ENCODE data around the gene GTF2F1.

GTF2F1 gene

GRCh38 chr19:6425732-6426620 is 33.0 kb upstream of the GTF2F1 start:
- Histone ChIP-seq H3K4me1 (ENCODE audit: control insufficient read depth in 1 of 2, insufficient read depth in 1 of 2, low read depth in 1 of 2, low read length in 1 of 2) (peaks cover 24% of the 10 kb centered on the region in 2 experiments), H3K27me3 (no peaks in the 10 kb centered on the region), H3K4me3 (ENCODE audit: low read depth in 1 of 2, low read length in 1 of 2) (peak overlapping the region; percentile 68 to 69), H3K9me3 (no peaks in the 10 kb centered on the region), H3K27ac (peak overlapping the region; percentile 82), H3K36me3 (peaks cover 3% of the 10 kb centered on the region)
- no peak for TF ChIP-seq CTCF (IDR thresholded peaks at IDR 0.05)

DNA sequence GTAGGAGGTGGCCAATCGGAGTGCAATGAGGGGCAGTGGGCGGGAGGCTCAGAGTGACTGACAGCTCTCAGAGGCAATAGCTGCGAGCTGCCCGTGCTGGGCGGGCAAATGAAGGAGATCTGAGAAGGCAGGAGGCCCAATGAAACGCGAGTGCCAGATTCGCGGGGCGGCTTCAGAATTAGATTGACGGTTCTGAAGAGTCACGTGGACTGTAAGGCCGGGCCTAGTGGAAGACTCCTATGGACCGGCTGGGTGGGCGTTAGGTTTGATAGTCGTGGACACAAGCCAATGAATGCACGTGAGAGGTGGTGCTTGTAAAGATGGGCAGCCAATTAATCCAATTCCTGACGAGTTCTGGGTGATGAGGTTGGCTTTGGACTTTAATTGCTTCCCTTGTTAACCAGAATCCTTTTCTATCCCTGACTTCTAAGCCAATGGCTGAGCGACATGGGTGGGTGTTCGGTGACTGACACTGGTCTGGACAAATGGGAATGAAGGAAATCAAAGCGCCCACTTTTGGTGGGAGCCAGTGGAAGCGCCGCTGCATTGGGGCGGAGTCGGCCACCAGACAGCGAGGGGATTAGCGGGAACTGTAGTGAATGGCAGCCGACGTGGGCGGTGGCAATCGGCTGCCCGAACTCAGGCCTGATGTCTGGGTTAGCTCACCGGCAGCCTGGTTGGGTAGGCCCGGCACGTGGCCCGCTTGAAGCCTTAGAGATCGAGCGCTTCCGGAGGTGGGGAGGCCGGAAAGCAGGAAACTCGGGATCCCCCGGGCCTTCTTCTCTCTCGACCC is 32.2 kb upstream of the GTF2F1 start:
- Histone ChIP-seq H3K4me3 (ENCODE audit: low read depth in 1 of 2, low read length in 1 of 2) (peak overlapping the region; percentile 68 to 69), H3K27ac (peak overlapping the region; percentile 82), H3K4me1 (ENCODE audit: control insufficient read depth in 1 of 2, insufficient read depth in 1 of 2, low read depth in 1 of 2, low read length in 1 of 2) (peaks cover 24% of the 10 kb centered on the region in 2 experiments), H3K36me3 (peaks cover 12% of the 10 kb centered on the region), H3K27me3 (no peaks in the 10 kb centered on the region), H3K9me3 (no peaks in the 10 kb centered on the region)
- no peak for TF ChIP-seq CTCF (IDR thresholded peaks at IDR 0.05)

GRCh38 chr19:6424195-6424938 is 31.4 kb upstream of the GTF2F1 start, which contains the start of gene KHSRP:
TSS of gene KHSRP (minus strand) at chr19:6424811. CDS start at chr19:6424701, 110 bp downstream.
- H3K4me3 ChIP-seq (ENCODE audit: low read depth in 1 of 2, low read length in 1 of 2) = peak within 1 kb of the TSS; percentile 68 to 69
- H3K4me1 ChIP-seq (ENCODE audit: control insufficient read depth in 1 of 2, insufficient read depth in 1 of 2, low read depth in 1 of 2, low read length in 1 of 2) = peaks cover 19 to 20% of the 10 kb centered on the region in 2 experiments
- peak; percentile 30 for TF ChIP-seq CTCF (IDR thresholded peaks at IDR 0.05)
- H3K9me3 ChIP-seq = no peaks in the 10 kb centered on the region
- peak within 1 kb of the TSS; percentile 82 for H3K27ac ChIP-seq
- H3K36me3 ChIP-seq = peaks cover 19% of the 10 kb centered on the region
- no peaks in the 10 kb centered on the region for H3K27me3 ChIP-seq

- Histone ChIP-seq H3K27ac (peak overlapping the region; percentile 35), H3K4me1 (ENCODE audit: control insufficient read depth in 1 of 2, insufficient read depth in 1 of 2, low read depth in 1 of 2, low read length in 1 of 2) (peaks cover 18 to 19% of the 10 kb centered on the region in 2 experiments), H3K9me3 (no peaks in the 10 kb centered on the region), H3K36me3 (peaks cover 27% of the 10 kb centered on the region), H3K27me3 (no peaks in the 10 kb centered on the region), H3K4me3 (ENCODE audit: low read depth in 1 of 2, low read length in 1 of 2) (peak overlapping the region; percentile 58 to 69)
- TF ChIP-seq CTCF (IDR thresholded peaks at IDR 0.05) = no peak
Measured at GRCh38 chr19:6423499-6424194, 30.7 kb upstream of the GTF2F1 start.
